ENCODE results near the gene CLRN3.

CLRN3 gene, protein sequence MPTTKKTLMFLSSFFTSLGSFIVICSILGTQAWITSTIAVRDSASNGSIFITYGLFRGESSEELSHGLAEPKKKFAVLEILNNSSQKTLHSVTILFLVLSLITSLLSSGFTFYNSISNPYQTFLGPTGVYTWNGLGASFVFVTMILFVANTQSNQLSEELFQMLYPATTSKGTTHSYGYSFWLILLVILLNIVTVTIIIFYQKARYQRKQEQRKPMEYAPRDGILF

DNA sequence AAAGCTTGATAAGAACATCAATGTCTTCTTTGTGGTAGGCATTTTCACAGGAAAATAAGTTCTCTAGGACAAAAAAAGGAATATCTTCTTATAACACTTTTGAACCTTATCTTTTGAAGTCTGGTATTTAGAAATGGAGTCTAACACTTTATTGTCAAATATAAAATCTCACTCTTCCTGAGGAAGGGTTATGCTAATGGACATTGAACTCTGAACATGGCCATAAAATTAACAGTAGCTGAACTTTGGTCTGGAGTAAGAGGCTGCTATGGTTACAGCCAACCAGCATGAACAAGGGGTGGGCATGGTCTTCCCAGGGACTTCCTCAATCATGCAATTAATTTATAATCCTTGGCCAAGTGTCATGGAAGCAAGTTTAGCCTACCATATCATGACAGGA, at the start of gene CLRN3:
TSS of gene CLRN3 (minus strand) at position 199 of the 400 bp plus-strand sequence. CDS start at position 42, 157 bp downstream.
- DNase-seq (ENCODE audit: low spot score), result no peak

DNA sequence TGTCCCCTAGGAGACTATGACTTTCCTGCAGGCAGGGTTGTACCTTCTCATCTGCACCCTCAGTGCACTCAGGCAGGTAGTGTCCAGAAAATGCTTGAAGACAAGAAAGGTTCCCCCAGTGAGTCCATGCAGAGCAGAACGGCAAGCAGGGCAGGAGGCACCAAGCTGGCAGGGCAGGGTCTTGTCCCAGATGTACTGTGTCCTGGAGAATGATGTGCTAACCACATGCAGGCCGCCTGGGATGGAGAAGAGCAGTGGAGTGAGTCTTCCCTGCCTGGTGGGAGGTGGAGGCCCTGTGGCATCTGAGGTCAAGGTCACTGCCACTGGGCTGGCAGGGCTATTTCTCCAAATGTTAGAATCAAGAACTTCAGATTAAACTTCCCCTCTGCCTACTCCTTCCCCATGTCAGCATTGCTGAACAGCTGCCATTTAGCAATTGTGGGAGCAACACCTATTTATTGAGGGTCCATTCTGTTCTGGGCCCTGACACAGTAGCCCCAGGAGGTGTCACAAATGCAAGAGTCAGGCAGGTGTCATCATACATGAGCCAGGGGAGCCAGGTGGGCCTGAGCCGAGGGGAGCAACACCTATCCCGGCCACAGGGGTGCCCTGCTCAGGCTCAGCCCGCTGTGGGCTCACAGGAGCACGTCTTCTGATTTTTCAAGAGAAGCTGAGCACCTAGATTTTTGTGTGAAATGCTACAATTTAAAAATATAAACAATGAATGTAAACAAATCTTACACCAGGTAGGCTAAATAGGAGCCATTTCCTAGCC, 48.3 kb upstream of the CLRN3 start:
- no peak for DNase-seq (ENCODE audit: low spot score)

DNA sequence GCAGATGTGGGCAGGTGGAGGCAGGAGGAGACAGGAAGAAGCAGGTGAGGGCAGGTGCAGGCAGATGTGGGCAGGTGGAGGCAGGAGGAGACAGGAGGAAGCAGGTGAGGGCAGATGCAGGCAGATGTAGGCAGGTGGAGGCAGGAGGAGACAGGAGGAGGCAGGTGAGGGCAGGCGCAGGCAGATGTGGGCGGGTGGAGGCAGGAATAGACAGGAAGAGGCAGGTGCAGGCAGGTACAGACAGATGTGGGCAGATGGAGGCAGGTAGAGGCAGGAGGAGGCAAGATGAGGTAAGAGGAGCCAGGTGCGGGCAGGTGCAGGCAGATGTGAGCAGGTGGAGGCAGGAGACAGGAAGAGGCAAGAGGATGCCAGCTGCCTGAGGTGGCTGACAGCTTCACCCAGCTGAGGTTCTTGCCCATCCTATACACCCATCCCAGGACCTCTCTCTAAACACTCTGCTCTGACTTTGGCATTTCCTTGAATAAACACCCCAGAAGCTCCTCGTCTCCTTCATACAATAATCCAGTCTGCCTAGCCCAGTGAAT, 47.1 kb upstream of the CLRN3 start:
- DNase-seq (ENCODE audit: low spot score), result no peak

DNA sequence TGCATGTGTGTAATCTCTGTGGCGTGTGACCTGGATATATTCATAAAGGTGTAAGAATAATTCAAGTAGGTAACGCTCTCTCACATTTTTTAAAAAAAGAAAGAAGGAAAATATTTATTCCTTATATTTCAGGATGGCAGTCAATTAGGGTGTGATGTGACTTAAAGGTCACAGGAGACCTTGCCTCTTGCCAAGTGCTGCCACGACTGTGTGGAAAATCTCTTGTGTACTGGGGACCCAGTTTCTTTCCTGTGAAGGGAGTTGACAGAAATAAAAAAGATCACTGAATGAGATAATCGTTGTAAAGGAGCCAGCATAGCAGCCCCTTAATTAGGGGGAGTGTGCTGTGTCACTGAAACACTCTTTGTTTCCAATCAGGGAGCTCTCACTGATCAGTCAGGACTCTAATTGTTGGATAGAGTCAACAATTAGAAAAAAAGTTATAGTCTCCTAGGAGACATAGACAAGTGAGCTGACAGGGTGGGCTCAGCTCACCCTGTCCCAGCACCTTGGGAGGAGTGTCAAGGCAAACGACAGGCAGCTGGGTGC, 45.2 kb upstream of the CLRN3 start:
- DNase-seq (ENCODE audit: low spot score), result peak; percentile 93

DNA sequence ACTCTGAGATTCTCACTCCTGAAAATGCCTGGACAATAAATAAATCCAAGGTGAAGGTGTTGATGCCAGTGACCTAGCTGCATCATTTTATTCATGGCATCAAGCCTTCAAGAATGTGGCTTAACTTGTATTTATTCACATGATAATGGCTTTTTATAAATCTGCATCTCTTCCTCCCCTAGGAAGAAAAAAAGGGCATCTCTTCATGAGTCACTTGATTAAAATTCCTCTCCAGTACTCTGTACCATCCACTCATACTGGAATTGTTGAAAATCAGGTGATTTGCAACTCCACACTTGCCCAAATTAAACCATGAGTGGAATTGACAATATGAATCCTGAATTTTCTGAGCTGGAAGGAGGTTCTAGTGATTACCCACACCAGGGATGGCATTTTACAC, 44.3 kb upstream of the CLRN3 start:
- peak; percentile 60 for DNase-seq (ENCODE audit: low spot score)

DNA sequence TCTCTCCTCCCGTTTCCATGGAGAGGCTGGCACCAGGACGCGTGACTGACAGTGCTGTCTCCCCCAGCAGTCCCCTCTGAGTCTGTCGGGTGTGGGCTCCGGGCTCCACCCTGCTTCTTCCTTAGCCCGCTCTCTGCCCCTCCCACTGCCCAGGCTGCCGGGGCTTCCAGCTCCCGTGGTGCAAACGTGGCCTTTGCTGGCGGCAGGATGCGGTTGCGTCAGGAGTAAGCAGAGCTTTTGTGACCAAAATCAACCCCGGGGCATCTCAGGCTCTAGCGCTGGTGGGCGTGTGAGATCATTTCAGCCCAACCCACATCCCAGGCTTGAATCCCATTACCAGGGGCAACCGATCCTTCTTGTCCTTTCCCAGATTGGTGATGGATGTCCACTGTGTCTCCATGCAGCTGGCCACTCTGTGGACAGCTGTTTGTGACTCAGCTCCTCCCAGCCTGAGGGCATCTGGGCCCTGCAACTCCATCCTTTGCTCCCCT, 42.4 kb upstream of the CLRN3 start:
- no peak for DNase-seq (ENCODE audit: low spot score)

DNA sequence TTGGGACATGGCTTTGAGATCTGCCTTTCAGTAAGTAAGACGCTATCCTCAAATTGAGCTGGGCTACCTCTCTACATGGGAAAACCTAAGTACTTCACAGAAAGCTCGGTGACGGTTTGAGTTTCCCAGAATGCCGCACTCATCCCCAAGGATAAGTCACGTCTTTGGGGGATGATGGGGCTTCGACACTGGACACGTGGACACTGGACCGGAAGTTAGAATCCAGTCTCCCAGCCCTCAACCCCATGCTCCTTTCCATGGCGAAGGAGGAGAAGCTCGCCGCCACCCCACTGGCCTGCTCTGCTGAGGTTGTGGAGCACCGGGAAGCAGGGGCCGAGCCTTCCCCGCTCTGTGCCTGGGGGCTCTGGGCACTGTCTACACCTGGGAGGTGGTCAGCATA, 41.6 kb upstream of the CLRN3 start:
- DNase-seq (ENCODE audit: low spot score), result no peak

DNA sequence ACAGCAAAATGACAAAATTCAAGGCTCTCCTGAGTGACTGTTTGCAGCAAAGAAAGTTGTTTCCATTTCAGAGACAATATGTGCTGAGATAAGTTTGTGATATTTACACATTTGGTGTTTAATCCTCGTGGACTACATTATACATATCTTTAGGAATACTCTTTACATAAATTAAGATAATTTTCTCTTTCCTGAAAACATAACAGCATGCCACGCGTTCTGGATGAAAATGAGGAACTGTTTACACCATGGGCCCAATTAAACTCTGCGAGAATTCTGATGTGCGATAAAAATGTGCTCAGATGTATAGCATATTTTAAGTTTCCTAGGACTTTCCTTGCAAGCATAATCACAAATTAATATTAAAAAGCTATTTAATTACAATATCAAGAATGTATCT, 40.5 kb upstream of the CLRN3 start:
- no peak for DNase-seq (ENCODE audit: low spot score)

DNA sequence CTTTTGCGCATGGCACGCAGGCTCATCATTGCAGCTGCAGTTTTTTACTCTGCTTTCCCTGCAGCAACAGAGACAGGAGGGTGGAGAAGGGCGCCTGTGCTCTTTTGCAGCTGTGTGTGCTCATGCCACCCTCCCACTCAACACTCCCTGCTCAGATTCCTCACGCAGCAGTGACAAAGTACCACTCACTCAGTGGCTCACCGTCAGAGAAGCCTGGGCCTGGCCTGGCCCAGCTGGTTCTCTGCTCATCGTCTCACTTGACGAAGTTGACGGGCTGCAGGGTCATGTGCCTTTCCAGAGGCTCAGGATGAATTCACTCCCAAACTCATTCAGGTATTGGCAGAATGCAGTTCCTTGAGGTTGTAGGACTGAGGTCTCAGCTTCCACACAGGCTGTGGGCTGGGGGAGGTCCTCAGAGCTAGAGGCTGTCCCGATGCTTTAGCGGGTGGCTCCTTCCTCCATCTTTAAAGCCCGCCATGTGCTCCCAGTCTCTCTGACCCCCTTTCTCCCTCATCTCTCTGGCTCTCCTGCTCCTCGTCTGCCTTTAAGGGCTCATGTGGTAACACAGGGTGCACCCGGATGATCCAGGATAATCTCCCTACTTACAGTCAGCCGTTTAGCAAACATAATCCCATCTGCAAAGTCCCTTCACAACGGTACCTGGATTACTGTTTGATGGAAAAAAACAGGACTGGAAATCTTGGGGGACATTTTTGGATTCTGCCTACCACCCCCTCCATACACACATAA, 40.0 kb upstream of the CLRN3 start:
- DNase-seq (ENCODE audit: low spot score), result no peak

DNA sequence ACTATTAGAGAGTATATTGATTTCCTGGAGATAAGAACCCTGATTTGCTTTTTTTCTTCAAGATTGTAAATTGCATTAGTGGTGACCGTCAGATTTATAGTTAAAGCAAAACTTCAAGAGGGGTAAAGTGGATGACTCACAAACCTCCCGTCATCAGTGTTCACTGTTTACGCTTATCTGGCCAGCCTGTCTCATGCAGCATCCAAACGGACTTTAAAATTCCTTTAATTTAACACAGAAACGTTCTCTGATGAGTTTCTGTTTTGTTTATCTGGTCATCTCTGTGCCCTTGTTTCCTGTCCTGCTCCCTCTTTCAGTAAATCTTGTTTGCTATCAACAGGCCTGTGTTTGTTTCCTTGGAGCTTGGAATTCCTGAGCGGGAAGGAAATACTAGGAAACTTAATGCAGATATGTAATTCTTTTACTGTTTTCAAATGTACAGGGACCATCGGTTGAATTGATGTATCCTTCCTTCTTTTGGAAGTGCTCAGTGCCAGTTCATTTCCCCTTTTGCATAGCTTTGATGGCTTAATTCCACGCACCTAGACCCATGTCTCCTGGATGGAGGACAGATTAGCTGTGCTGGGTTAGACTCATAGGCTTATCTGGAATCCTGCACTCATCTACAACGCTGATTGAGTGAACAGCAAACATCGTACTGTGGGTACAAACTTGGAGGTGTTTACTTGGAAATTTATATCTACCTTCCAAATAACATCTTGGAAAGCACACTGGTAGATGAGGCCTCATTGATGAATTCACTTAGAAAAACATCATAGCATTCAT, 35.5 kb upstream of the CLRN3 start:
- no peak for DNase-seq (ENCODE audit: low spot score)

DNA sequence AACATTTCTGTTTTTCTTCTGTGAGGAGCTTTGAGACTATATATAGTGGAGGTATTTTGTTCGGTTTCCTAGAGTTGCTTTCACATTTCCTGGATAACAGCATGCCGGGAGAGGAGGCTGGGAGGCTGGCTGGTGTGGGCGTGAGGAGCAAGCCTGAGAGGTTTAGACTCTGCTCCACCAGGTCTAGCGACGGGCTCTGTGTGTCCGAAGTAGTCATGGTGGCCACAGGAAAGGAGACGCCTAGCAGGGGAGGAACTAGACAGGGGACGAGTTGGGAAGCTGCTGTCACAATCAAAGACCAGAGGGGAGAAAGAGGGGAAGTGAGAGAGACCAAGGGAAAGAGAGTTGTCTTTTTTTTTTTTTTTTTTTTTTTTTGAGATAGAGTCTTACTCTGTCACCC, 33.7 kb upstream of the CLRN3 start:
- DNase-seq (ENCODE audit: low spot score), result peak; percentile 80

DNA sequence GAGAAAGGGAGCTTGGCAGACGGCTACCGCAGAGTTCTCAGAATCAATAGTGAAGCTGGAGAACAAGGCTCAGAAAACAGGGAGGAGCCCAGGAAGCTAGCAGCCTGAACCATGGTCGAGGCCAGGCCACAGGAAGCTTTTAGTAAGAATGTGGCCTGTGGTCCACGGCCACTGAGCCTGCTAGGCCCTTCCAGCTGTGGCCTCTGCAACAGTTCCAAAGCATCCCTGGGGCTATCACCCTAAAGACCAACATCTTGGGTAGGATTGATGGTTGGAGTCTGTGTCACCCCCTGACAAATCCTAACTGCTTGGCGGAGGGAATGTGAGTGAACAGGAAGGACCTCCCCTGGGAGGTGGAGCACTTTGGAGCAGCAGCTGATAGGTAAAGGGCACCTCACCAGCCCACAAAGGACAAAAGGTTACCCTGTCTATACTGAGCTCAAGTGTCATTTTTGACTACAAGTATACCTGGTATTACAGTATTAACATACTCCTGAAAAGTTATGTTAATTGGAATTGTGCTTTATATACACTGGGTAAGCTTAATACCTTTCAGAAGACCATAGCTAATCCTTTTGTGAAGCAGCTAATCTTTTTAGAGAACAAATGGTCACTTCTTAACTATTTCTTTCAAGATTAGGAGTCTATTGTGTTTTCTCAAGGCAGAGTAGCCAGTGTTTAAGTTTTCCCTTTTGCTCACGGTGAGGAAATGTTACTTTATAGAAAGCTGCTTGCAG, 32.9 kb upstream of the CLRN3 start:
- no peak for DNase-seq (ENCODE audit: low spot score)

DNA sequence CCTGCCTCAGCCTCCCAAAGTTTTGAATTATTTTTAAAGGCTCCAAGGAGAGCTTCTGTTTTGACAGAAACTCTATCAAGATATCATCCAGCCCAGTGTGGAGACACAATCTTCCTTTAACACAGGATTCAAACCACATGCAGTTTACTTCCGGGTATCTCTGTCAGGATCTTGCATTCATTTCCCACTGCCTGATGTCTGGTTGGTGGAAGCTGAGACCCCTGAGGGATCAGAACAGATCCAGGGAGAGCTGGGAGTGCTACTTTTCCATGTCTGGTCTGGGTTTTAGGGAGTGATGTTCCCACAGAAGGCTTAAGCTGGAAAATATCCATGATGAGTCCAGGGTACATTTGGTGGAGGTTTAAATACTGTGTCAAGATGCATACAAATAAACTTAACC, 30.9 kb upstream of the CLRN3 start:
- DNase-seq (ENCODE audit: low spot score), result no peak

DNA sequence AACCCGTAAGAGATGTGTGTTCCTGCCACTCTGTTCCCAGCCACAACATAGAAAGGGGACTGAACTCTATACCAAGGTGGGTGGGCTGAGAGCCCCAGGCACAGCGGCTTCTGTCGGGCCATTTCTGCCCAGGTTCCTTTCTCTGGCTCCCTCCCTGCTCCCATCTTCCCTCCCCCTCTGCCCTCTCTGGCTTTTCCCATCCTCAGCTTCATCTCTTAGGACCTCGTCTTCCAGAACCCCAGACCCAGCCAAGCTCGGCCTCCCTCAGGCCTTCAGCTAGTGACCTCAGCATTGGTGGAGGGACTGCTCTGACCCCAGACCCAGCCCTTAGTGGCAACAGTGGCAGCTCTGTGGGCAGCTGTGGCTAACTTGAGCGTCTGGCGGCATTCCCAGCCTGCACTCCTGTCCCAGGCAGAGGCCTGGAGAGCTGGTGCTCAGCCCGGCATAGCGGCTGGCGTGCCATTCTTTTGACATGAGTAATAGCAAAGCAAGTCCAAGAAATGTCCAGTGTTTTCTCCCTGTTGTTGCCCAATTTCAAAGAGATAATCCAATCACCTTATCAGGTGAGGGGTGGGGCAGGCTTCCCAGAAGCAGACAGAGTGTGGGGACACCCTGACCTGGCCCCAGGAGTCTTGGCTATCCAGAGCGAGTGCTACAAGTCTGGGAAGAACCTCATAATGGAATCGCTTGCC, 30.1 kb upstream of the CLRN3 start:
- peak; percentile 80 for DNase-seq (ENCODE audit: low spot score)

DNA sequence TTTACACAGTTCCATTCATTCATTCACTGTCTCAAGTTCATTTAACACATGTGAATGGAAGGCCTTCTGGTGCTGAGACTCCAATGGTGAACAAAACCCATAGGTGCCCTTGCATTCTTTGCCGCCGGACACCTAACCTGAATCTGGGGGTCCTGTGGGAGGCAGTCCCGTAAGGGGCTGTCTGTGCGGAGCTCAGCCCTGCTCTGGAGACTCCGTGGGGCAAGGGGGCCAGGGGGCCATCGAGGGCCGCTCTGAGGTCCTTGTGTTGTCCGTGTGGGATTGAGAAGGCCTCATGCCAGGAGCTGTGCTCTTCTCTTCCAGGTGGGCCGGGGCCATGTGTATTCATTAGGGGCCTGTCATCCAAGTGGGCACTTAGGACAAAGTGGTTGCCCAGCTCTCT, 29.5 kb upstream of the CLRN3 start:
- DNase-seq (ENCODE audit: low spot score), result no peak

DNA sequence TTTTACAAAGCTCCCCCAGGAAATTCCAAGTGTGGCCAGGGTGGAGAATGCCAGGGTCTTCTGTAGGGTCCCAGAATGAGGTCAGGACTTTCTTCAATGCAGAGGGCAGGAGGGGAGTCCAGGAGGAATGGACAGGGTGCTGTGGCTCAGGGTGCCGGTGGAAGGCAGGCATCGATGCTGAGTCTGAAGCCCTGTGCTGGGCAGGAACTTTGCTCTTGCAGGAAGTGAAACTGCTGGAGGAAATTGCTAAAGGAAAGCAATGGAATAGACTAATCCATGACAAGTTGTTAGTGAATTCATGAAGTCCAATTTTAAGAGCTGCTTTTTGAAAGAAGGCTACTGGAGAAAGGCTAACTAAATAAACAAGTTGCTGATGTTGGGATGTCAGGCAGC, 29.0 kb upstream of the CLRN3 start:
- peak; percentile 73 for DNase-seq (ENCODE audit: low spot score)

DNA sequence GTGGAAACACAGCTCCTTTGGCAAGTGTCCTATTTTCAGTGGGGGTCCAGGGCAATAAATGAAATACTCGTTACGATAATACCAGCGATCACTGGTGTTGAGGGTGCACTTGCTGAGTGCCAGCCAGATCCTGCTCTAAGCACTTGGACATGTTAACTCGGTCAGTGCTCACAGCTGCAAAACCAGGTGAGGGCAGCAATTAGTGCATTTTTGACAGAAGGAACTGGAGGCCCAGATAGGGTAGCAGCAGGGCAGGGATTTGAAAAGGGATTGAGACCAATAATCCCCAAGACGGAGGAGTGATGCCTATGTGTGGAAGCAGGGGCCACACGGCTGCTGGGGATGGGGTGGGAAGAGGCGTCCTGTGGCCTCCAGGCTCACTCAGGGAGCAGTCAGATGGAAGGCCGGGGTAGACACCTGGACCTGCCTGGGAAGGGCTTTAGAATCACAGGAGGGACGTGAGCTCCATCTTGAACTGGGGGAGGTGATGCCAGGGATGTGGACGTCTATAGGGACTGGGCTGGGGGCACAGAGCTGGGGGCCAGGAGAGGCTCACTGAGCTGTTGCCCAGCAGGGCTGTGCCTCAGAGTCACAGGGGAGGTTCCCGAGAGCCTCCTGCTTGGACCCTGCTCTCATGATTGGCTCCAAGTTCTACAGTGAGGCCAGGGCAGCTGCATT, 28.5 kb upstream of the CLRN3 start:
- no peak for DNase-seq (ENCODE audit: low spot score)

DNA sequence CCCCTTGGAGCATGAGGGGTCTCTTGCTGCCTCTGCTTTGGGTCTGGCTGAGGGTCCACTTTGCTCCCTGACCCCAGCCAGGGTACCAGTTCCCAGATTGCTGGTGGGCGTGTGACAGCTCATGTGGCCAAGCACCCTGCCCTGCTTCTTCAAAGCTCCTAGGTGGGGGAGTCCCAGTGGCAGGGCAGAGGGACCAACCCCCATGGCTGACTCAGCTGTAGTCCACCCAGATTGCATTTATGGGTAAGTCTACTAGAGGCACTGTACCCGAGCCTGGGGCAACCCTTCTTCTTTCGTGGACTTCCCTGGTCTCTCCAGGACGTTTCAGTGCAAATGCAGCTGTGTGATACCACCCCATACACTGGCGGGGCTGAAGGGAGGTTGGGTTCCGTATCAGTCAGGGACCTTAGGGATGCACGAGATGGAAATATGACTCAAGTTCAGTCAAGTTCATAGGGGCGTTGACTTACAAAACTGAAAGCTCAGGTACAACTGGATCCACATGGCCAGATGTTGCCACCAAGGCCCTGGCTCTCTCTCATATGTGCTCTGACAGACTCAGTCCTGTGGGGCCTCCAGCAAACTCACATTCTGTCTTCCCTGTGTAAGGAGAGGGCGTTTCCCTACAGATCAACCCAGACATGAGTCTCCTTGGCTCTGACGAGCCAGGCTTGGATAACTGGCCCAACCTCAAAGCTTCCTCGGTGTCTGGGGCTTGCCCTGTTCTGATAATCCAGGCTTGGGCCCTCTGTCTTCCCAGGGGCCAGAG, 27.7 kb upstream of the CLRN3 start:
- DNase-seq (ENCODE audit: low spot score), result no peak

Measured in pons (tissue), 1 donor.